Gastroesophageal sphincter (tissue), 3 donors: ENCODE results near the gene CIB4.

Experiments
- CTCF ChIP-seq, 4 experiments: fragments of 200-600 bp in 2 of 4; fragments of 450-650 bp in 2 of 4; sonication (generic) in 1 of 4; IDR thresholded peaks; one replicate each; pipeline ENCODE4 v1.5.1; 2017 to 2019; ENCODE audit warnings: antibody characterized with exemption in 4 of 4, mild to moderate bottlenecking in 2 of 4, moderate library complexity in 2 of 4
- EP300 ChIP-seq: sonication (generic); formaldehyde crosslinking; IDR thresholded peaks from one replicate; pipeline ENCODE4 v1.6.1; 2017; ENCODE audit warnings: antibody characterized with exemption, mild to moderate bottlenecking
- POLR2A ChIP-seq, 2 donors: fragments of 450-650 bp; IDR thresholded peaks; one replicate each; pipeline ENCODE4 v1.6.1; 2017; ENCODE audit warnings: antibody characterized with exemption in 2 of 2, mild to moderate bottlenecking in 2 of 2, moderate library complexity in 1 of 2
- POLR2AphosphoS5 ChIP-seq: sonication (generic); formaldehyde crosslinking; IDR thresholded peaks from one replicate; pipeline ENCODE4 v1.6.1; 2017; ENCODE audit warnings: antibody characterized with exemption

GRCh38 chr2:26635401-26635800 lies 5.8 kb downstream of the CIB4 start:
- TF ChIP-seq CTCF (IDR thresholded peaks at IDR 0.05): no peak
- no peak for TF ChIP-seq POLR2AphosphoS5
- TF ChIP-seq POLR2A (IDR thresholded peaks at IDR 0.05): no peak
- TF ChIP-seq EP300: no peak
